Calu3 (cell line): ENCODE results near the gene PHF2. TPM values are rescaled to one million over a fixed set of nuclear protein-coding genes. Genes with fewer than 3 reads are reported as not detected.

Experiments used
- BruUV-seq: library from RNA; stranded (reverse); fragments of 400-500 nt; replicated peaks from 2 replicates; lab custom pipeline; 2021; lab: Mats Ljungman, UMichigan
- CTCF ChIA-PET: fragments of 300-600 bp; sonication (Branson Sonifier 250); formaldehyde crosslinking; loops from one replicate; lab custom pipeline; 2022; ENCODE audit warnings: antibody characterized with exemption; lab: Charles Lee
- DNase-seq: peaks from one replicate; pipeline ENCODE4 v3.0.0; 2022
- H3K27ac Mint-ChIP-seq: one replicate; pipeline ENCODE4 v1.8.0; 2022; ENCODE audit warnings: mixed read lengths; ENCODE audit not compliant: unreplicated experiment
- H3K27me3 Mint-ChIP-seq: one replicate; pipeline ENCODE4 v1.8.0; 2022; ENCODE audit warnings: mixed read lengths; ENCODE audit not compliant: unreplicated experiment
- H3K36me3 Mint-ChIP-seq: one replicate; pipeline ENCODE4 v1.8.0; 2022; ENCODE audit warnings: mild to moderate bottlenecking, moderate library complexity, mixed read lengths; ENCODE audit not compliant: insufficient read depth, unreplicated experiment
- H3K4me1 Mint-ChIP-seq: one replicate; pipeline ENCODE4 v1.8.0; 2022; ENCODE audit warnings: mild to moderate bottlenecking, low read depth, mixed read lengths; ENCODE audit not compliant: unreplicated experiment
- H3K4me3 Mint-ChIP-seq: one replicate; pipeline ENCODE4 v1.8.0; 2022; ENCODE audit warnings: mild to moderate bottlenecking, low read depth, moderate library complexity, mixed read lengths; ENCODE audit not compliant: unreplicated experiment
- H3K9me3 Mint-ChIP-seq: one replicate; pipeline ENCODE4 v1.8.0; 2022; ENCODE audit warnings: low read depth, mixed read lengths; ENCODE audit not compliant: unreplicated experiment
- intact Hi-C: fragments of 100-400 bp; cut with micrococcal nuclease; formaldehyde crosslinking; loops from one replicate; pipeline ENCODE4 v1.10.0; 2022; ENCODE audit not compliant: unreplicated experiment
- total RNA-seq: library from RNA; stranded (reverse); gene quantifications from 2 replicates; pipeline ENCODE4 v1.2.3, GENCODE V29; 2022
- TF ChIP-seq, protein P1 (sequence below): fragments of 200-600 bp; IDR thresholded peaks from one replicate; pipeline ENCODE4 v1.8.0; 2022; ENCODE audit warnings: antibody characterized with exemption; ENCODE audit not compliant: unreplicated experiment

Gene PHF2
- total RNA-seq, 1 experiment from 2014 or later, result 13.9 TPM

DNA sequence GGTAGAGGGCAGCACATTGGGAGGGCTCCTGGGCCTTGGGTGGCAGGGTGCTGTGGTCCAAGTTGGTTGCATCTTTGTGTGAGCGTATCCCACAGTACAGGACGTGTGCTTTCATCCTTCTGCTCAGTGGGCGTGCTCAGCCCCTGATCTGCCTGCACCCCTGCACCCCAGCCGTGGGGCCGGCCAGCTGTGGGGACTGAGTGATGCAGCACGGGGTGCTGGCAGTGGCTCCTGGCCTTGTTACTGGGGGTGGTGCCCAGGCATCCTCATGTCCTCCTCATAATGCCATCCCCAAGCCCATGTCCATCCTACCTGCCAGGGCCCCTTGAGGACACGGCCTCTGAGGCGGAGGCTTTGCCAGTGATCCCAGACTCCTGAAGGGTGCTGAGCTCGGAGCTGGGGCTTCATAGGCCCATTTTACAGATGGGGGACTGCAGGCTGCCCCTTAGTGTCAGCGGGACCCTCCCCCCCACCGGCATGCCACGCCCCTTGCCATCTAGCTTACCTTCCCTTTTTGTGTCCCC, 100.7 kb downstream of the PHF2 start:
- H3K27me3 Mint-ChIP-seq, result no peaks in the 10 kb centered on the region
- peaks cover 4% of the 10 kb centered on the region for H3K36me3 Mint-ChIP-seq
- H3K4me3 Mint-ChIP-seq, result no peak overlapping the region
- CTCF ChIA-PET, result no interaction called here
- DNase-seq, result no peak
- TF ChIP-seq, protein P1, sequence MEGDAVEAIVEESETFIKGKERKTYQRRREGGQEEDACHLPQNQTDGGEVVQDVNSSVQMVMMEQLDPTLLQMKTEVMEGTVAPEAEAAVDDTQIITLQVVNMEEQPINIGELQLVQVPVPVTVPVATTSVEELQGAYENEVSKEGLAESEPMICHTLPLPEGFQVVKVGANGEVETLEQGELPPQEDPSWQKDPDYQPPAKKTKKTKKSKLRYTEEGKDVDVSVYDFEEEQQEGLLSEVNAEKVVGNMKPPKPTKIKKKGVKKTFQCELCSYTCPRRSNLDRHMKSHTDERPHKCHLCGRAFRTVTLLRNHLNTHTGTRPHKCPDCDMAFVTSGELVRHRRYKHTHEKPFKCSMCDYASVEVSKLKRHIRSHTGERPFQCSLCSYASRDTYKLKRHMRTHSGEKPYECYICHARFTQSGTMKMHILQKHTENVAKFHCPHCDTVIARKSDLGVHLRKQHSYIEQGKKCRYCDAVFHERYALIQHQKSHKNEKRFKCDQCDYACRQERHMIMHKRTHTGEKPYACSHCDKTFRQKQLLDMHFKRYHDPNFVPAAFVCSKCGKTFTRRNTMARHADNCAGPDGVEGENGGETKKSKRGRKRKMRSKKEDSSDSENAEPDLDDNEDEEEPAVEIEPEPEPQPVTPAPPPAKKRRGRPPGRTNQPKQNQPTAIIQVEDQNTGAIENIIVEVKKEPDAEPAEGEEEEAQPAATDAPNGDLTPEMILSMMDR, result no peak
- intact Hi-C loops, result no loop called here
- peaks cover 6% of the 10 kb centered on the region for H3K4me1 Mint-ChIP-seq
- no peak overlapping the region for H3K27ac Mint-ChIP-seq
- H3K9me3 Mint-ChIP-seq, result no peaks in the 10 kb centered on the region
- BruUV-seq, result no TSS peak

DNA sequence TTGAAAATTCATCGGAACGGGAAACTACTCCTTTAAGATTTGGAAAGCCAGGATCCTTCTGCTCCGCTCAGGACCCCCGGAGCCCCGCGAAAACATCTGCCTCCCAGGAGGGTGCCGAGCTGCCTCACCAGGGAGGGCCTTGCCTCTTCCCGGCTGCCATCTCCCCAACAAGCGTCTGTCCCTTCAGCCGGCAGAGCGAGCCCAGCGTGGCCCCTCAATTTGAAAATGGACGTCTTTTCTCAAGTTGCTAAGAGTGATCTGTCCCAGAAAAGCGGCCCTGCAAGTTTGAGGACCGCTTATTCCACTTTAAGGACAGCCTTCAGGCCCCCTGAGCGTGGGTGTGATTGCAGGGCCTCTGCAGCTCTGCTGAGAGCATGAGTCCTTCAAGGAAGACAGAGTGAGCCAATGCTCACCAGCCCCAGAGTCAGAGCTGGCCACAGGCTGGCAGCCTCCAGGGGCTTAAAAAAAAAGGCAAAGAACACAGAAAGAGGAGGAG, 101.3 kb downstream of the PHF2 start:
- CTCF ChIA-PET, result no interaction called here
- H3K9me3 Mint-ChIP-seq, result no peaks in the 10 kb centered on the region
- H3K27ac Mint-ChIP-seq, result no peak overlapping the region

DNA sequence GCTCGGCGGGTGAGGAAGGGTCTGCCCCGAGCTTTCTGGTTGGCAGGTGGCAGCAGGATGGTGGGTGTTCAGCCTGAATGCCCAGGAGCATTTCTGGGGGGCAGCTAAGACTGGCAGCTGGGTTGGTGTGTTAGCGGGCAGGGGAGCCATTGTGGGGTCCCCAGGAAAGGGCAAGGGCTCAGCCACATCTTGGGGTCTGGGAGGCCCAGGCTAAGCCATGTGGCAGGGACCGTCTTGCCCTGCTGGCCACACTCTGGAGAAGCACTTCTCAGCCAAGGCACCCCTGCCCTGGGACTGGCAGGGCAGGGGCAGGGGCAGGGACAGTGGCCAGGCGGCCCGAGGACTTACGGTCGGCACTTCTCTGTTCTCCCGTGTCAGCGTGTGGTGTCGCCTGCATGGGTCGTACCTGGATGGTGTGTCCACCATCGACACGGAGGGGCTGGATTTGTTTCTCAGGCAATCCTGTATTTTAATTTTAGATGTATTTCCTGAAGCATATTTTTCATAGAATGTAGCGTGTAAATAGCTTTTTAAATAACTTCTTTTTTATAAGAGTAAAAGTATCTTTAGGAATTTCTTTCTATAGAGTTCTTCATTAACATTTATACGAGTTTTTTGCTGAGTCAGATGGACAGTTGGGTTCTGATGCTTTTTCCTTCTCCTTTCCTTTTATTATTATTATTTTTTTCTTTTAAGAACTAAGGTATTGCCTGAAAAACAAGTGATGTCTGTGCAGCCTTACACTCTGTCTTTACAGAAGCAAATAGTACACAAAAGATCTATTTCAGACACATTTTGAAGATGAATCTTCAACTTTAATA, 102.0 kb downstream of the PHF2 start:
- H3K4me3 Mint-ChIP-seq, result no peak overlapping the region
- intact Hi-C loops, result no loop called here
- H3K36me3 Mint-ChIP-seq, result peaks cover 4% of the 10 kb centered on the region
- H3K9me3 Mint-ChIP-seq, result no peaks in the 10 kb centered on the region
- no peaks in the 10 kb centered on the region for H3K27me3 Mint-ChIP-seq
- CTCF ChIA-PET, result interaction anchor here (0.5 kb wide), 1 partner anchor 1709 kb away, joined by 3 read pairs; no protein-coding TSS in a partner anchor
- no TSS peak for BruUV-seq
- H3K4me1 Mint-ChIP-seq, result peaks cover 9% of the 10 kb centered on the region
- TF ChIP-seq, protein P1, result no peak
- H3K27ac Mint-ChIP-seq, result no peak overlapping the region
- no peak for DNase-seq

More for the DNA sequence above, 101.3 kb downstream of the PHF2 start:
- TF ChIP-seq, protein P1, result no peak
- H3K4me3 Mint-ChIP-seq, result no peak overlapping the region
- BruUV-seq, result no TSS peak
- peaks cover 9% of the 10 kb centered on the region for H3K4me1 Mint-ChIP-seq
- H3K27me3 Mint-ChIP-seq, result no peaks in the 10 kb centered on the region
- DNase-seq, result no peak
- H3K36me3 Mint-ChIP-seq, result peaks cover 4% of the 10 kb centered on the region
- intact Hi-C loops, result no loop called here

DNA sequence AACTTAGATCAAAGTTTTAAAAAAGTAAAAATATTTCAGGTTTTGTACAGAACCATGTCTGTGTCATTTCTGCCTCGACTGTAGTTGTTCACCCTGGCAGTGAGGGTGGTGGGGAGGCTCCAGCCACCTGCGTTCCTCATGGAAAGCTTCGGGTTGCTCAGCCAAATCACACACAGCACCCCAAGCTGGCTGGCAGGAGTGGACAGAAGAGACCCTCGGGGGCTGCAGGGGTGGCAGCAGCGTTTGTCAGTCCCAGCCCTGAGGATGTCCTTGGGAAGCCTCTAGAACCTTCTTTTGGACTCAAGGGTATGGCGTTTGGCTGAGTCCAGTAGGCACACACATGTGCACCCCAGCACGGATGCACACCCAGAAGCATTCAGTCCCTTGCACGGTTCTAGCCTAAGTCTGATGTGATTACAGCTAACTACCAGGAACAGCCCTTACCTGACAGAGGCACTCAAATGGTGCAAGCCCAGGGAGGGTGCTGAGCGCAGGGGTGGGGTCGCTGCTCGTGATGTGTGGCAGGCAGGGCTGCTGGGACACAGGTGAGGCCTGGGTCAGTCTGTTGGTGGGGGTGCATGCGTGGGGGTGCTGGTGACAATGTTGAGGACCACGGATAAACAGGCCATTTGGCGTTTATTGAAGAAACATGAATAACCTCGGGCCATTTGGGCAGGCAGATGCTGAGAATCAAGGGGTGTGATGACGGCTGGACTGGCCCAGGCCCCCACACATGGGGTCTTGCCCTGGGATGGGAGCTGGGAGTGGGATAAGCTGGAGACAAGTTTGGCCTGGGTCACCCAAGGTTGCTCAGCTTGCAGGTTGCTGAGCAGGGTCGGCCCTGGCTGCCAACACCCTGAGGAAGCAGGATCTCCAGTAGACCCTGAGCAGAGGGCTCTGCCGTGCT, 103.4 kb downstream of the PHF2 start:
- H3K4me1 Mint-ChIP-seq, result peaks cover 9% of the 10 kb centered on the region
- CTCF ChIA-PET, result interaction anchor here (0.7 kb wide), 2 partner anchors 148 to 196 kb away, joined by 3 to 4 read pairs; no protein-coding TSS in a partner anchor
- TF ChIP-seq, protein P1, result no peak

More for the DNA sequence above, 103.4 kb downstream of the PHF2 start:
- no peak for DNase-seq
- intact Hi-C loops, result no loop called here
- no peaks in the 10 kb centered on the region for H3K9me3 Mint-ChIP-seq
- no TSS peak for BruUV-seq
- H3K27ac Mint-ChIP-seq, result no peak overlapping the region
- no peak overlapping the region for H3K4me3 Mint-ChIP-seq
- H3K36me3 Mint-ChIP-seq, result peaks cover 4% of the 10 kb centered on the region
- peaks cover 2% of the 10 kb centered on the region for H3K27me3 Mint-ChIP-seq
